Stimulated activated CD4-positive, alpha-beta T cell treated with anti-CD3 and anti-CD28 coated beads, Interleukin-15, amount 100 ng/mL, for 48 hours (primary cell): Measurements from ENCODE around the gene RAD18.

ENCODE experiments used
- DNase-seq, 2 donors: peaks; one replicate each; pipeline ENCODE4 v3.0.0-alpha.2; 2020; ENCODE audit warnings: low read depth in 2 of 2

The RAD18 gene

DNA sequence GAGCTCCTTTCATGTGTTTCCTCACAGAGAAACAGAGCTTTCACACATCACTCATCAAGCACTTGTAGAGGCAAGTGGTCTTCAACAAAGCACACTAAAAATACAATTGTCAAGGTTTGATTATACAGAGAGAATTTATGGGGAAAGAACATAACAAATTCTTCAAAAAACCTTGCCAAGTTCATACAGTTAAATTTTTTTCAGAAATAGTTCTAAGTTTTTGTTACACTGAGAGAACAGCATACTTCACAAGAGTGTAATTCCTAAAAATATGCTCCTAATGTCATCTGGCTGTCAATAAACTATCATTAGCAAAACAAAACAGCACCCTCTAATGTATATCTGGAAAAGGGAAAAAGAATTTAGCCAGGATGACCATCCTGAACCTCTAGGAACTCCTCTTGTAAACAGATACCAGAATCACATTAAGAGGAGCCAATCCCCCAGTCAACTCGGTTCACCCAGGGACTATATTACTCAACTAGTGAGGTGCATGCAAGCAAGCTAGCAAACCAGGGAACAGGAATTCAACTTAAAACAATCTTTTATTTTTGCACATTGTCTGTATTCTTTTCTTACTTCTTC, 63.3 kb downstream of the RAD18 start:
- no peak for DNase-seq

DNA sequence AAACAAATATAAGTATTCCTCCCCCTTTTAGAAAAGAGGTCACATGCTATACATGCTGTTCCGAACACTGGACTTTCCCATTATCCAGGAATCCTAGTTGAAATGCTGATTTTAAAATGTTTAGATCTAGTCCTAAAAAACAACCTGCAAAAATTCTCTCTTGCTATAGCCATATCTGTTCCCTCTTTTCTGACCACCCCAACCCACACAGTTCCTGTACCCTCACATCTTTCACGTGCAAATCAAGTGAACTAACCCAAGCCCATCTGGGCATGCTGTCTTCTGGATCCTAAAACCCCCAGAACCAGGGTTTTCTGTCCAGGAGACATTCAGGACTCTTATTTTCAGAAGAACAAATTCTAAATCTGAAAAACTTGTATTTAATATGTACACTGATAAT, 67.4 kb downstream of the RAD18 start:
- DNase-seq = no peak

DNA sequence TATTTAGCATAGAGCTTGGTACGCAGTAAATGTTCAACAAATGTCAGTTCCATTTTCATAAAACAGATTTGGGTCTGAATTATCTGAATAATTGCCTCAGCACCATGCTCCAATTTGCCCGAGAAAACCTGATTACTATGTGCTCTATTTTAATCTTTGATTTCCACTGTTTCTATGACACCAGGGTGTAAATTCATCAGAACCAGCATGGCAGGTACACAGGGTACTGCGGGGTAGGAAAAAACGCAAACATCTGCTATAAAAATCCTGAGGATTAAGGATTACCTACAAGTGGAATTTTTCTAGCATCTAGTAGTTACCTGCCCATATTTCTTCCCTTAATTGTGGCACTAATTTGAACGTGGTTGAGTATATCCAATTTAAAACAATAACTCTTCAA, 70.3 kb downstream of the RAD18 start:
- DNase-seq = no peak

DNA sequence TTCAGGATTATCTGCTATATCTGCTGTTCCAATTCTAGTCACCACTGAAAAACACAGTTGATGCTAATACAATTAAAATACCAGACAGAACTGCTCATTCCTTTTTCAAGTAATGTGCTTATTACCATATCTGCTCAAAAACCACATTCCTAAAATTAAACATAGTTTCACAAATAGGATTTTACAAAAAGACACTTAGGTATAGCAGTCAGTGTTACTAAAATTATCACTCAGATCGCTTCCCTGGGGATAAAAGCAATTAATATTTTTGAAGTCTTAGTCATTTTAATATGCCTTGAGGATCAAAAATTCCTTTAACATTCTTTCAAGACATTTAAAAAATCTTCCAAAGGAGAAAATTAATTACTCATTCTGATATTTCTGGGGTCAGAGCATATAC, 71.5 kb downstream of the RAD18 start:
- DNase-seq = no peak

DNA sequence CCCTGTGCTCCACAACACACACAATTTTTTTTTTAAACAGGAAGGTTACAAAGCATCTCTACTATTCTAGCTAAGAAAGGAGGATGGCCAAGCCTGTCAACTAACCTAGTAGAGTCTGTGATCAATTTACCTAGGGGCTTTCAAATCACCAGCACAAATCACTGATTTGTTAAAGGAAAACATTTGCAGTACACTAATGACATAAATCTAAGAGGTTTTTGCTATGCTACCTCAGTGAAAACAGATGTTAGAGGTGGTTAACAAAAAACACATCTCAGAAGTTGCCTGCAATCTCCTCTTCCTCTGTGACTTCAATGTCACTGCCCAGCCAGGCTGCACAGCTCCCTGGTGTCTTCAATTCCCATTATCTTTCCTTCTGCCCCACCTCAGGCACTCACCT, 72.0 kb downstream of the RAD18 start:
- DNase-seq = no peak

DNA sequence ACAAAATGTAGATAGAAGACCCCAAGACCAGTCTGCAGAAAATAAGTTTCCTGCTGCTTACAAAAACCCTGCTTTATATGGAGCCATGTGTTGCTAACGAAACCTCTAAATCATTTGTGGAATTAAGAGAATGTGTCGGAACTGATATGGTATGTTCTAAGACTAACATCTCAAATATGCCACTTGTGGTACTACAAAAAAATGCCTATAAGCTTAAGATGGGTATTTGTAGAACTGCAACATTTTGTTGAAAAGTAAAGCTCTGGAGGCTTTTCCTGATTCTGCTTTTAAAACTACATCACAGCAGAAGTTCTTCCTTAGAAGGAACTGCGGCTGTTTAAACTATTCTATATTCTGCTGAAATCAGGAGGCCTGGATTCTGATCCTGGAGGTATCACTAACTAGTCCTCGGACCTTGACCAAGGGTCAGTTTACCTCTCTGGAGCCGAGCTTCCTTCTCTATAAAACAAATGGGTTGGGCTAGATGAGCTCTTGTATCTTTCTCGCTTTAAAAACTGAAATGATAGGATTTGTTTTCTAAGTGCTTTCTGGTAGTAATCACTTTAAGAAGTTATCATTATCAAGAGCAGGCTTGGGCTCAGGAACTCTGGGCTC, 74.9 kb downstream of the RAD18 start:
- DNase-seq = no peak

DNA sequence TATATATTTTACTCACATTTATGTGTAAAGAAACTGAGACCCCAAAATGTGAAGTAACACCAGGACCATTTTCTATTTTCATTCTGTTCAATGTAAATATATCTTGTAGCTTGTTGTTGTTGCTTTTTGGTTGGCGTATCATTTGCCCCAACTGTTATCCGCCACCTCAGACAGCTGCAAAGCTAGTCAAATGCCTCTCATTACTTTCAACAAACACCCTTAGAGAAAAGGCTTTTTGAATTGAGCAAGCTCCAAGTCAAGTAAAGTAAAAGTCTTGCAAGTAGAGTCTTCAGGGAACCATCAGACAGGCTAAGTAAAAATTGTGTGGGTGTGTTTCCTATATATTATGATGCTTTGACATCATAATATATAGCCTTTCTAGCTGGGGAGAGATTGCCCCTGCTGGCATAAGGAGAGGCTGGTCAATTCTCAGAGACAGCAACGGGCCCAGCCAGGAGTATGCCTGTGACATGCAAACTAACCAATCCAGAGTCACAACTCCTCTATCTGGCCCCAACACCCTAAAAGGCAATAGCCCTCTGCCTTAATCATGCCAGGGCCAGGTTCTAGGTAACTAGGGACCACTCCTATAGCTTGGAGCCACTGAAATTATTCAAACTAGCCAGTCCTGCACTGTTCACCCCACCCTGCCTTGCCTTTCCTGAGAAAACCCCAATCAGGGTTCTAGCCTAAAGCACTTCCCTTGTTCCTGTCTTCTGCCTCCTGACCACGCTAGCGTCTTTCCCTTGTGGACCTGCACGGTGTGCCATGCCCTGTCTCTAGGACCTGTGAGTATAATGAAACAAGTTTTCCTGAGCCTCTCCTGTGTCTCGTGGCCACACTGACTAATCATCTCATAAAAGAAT, 75.6 kb downstream of the RAD18 start:
- DNase-seq = no peak

DNA sequence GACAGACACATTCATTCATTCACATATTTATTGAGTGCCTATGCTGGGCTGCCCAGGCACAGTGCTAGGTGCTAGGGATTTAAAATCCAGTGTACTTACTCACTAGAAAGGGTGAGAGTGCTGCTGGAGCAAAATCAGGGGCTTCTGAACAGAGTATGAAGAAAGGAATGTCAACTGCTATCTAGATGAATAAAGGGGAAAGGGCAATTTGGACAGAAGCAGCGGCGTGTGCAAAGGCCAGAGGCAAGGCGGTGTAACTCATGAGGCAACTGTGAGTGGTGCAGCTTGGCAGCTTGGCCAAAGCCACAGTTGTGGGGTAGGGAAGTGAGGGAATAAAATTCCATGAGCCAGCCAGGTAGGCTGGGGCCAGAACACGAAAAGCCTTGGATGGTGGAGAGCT, 76.7 kb downstream of the RAD18 start:
- DNase-seq = no peak

DNA sequence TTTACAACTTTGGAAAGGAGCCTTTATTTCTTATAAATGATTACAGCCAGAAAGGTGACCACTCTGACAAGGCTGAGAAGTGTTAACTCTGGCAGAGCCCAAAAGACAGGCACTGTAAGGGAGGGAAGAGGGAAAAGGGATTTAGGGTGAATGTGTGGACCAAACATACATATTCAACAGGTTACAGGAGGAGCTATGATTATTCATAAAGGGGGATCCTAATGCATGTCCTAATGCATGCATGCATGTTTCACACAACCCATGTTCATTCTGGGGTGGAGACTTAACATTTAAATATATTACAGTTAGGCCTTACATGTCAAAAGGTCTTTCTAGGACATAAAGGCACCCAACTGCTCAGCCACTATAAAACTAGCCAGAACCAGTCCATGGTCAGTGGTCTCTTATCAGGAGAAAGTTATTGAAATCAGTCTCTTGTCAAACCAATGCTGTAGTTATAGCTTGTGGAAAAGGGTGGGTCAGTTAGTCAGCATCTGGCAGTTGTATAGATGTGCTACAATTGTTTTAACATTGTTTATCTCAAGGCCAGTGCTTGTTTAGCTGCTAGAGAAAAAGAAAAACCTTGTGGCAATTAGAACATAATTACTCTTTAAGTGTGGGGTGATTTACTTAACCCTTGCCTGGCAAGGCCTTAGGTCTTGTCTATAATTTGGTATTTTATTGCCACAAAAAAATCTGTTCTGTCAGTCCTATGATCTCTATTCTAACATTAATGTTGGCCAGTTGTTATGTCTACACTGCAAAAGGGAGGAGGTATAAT, 77.5 kb downstream of the RAD18 start:
- DNase-seq = no peak

DNA sequence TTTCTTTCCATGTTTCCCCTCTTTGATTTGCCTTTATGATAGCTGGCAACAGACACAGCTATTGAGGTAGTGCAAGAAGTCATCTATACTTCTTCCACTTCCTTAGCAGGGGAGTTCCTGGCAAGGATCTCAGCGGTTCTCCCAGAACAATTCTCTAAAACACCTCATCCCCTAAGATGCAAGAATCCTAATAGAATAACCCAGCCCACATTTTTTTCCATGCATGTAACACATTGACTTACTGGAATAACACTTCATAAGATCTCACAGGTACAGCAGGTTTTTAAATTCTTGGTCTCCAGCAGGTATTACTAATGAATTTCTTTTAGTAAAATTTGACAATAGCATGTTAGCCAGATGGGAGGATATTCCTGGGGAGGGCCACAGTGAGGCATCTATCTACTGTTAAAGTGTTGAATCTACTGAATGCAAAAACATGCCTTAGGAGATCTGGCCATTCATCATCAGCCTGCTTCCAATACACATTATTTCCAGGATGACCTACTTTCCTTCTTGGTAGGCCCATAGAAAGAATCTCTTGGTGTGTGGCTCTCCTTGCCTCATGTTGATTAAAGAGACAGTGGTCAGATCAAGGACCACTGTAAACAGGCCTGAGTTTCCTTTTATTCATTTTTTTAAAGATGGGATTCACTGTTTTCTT, 78.5 kb downstream of the RAD18 start:
- no peak for DNase-seq

DNA sequence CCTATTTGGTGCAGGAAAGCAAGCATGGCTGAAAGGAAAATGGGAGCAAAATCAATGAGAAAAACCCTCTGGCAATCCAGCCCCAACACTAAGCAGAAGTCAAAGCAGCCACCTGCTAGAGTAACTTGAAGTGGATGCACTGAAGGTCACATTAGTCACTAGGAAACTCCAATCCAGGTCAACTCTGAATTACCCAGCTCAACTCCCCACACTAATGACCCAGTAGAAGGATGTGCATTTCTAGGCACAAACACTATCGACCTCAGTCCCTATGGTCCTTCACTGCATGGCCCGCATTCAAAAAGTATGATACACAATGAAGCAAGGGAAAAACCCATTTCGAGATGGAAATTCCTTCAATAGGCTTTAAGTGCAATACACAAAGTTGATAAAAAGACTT, 80.6 kb downstream of the RAD18 start:
- no peak for DNase-seq

DNA sequence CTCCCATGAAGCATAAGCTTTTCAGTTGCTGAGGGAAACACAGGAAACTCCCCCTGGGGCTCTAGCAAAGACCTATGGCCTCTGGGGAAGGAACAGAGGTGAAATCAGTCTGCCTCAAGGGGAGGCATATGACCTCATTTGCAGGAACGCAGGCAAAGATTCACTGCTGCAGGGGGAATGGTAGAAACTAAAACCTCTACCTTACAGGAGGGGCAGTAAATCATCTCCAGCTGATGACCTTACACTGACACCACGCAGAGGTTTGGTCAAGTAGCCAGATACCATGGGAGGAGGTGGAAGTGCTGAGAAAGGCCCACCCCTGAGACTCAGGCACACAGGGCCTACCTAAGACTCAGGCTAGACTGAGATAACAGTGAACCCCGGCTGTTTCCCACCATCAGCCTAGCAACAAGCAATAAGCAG, 81.1 kb downstream of the RAD18 start:
- DNase-seq = no peak

DNA sequence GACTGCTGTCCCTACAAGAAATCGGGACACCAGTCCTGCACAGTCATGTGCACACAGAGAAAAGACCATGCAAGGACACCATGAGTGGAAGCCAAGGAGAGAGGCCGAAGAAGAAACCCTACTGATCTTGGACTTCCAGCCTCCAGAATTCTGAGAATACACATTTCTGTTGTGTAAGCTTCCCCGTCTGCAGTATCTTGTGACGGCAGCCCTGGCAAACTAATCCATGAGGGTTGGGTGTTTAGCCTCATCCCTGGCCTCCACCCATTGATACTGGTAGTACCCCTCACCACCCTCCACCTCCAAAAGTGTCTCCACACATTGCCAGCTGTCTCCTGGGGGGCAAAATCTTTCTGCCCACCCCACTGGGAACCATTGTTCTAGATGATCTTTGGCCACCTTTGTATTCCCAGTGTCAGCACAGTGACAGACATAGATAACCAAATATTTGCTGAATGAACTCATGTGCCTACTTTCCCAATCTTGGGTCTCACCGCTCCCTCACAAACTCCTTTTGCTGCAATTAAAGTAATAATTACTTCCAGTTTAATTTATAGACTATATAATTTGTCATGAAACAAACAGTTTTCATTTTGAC, 83.8 kb downstream of the RAD18 start:
- DNase-seq = no peak

DNA sequence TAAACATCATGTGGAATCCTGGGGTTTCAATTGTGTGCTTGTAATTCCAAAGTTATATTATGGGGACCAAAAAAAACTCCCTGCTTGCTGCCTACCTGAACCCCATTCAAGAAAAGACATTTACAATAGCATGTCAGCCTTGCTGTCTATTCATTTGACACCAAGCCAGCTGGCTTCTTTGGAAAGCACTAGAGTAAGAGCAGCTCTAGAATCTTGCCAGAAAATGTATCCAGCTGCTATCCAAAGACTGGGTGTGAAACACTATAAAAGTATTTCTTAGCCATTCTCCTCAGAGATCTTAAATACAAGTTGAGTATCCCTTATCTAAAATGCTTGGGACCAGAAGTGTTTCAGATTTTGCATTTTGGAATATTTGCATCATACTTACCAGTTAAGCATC, 87.4 kb downstream of the RAD18 start:
- no peak for DNase-seq

DNA sequence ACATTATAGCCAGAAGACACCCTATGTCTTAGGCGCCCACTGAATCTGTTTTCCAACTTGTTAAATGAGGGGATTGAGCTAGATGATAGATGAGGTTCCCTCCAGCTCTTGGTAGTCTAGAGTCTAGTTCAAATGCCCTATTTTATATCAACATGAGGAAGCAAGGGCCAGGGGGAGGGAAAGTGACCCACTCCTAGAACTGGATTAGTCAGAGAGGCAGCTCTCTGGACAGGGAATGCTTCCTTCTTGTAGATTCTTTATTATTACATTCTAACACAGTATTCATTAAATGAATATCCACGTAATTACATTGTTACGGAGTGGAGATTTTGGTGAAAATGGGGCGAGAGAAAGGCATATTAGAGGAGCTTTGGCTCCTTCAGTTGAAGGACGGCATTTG, 89.5 kb downstream of the RAD18 start:
- no peak for DNase-seq

DNA sequence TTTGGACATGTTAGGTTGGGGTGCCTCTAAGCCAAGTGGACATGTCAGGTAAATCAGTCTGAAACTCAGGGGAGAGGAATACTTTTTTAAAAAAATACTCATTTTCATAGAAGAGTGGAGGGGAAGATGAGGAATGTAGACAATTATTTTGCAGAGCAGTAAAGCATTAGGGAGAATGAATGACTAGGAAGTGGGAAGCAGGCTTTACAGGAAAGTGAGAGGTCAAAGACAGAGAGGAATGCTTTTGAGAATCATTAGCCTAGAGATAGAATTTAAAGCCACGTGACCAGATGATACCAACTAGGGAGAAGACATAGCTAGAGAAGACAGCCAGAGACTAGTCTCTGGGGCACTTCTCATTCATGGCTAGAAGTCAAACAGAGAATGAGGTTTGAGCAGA, 91.0 kb downstream of the RAD18 start:
- DNase-seq = no peak

DNA sequence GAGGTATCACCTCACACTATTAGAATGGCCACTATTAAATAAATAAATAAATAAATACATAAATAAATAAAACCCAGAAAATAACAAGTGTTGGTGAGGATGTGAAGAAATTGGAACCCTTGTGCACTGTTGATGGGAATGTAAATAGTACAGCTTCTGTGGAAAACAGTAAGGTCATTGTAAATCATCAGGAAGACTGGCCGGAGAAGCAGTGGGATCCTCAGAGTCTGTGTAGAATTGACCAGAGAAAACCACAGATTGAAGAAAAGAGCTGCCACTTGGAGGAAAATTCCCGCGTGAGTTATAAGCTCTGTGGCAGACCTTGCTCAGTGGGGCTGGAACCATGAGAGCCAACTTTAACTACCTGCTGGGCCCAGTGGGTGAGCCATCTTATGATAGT, 92.0 kb downstream of the RAD18 start:
- DNase-seq = no peak

DNA sequence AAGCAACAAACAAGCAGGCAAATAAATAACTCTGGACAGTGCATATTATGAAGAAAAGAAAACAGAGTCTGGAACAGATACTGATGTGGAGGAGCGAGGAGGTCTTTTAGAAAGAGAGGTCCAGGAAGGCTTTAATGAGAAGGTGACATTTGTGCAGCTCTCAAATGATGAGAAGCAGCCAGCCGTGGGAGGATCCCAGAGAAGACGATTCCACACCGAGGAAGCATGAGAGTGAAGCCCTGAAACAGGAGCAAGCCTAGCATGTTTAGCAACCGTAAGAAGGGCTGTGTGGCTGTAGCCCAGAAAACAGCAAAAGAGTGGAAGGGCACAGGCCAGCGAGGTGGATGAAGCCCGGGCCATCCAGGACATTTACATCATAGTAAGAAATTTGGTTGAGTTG, 93.1 kb downstream of the RAD18 start:
- no peak for DNase-seq

DNA sequence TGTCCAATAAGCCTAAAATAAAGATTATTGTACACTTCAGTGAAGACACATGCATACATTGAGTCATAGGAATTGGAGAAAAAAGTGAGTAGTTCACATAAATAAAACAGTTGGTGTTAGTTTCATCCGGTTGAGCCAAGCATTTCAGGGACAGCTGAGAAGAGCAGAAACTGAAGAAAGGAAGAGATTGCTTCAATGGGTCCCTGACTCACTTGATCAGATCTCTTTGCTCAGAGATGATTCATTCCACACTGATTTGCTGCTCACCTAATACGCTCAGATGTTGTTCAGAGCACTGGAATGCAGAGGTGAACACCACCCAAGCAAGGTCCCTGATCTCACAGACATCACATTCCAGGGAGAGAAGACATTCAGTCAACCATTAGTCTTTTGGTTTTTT, 93.7 kb downstream of the RAD18 start:
- DNase-seq = no peak

DNA sequence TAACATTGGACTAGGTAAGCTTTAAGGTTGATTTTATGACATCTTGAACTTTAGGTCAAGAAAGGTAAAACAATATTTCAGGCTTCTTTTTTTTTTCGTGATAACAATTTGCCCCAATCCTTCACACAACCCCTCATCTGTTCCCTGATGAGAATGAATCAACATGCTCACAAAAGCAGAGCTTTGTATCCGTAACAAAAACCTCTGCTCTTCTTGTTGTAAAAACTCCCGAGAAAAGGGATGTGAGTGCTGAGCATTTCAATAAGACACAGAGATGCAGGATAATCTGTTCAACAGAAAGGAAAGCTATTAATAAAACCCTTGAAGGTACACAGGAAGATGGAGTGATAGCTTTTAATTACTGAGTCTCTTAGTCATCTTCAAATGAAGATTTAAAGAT, 94.3 kb downstream of the RAD18 start:
- no peak for DNase-seq

DNA sequence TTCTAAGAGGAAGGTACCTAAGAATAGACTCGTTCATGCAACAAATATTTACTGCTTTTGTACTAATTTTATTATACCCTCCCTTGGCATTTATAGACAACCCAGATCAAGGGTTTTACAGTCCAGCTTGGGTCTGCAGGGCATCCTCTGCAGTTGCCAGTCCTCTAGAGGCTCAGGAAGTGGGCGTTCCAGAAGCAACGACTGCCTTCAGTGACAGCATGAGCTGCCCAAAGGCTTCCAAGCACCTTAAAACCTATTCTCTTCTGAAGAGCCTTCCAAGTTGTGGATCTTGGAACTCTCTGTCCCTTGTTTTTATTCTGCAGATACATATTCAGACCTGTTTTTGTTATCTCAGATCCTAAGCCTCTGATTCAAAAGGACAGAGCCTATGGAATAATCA, 95.6 kb downstream of the RAD18 start:
- DNase-seq = no peak

DNA sequence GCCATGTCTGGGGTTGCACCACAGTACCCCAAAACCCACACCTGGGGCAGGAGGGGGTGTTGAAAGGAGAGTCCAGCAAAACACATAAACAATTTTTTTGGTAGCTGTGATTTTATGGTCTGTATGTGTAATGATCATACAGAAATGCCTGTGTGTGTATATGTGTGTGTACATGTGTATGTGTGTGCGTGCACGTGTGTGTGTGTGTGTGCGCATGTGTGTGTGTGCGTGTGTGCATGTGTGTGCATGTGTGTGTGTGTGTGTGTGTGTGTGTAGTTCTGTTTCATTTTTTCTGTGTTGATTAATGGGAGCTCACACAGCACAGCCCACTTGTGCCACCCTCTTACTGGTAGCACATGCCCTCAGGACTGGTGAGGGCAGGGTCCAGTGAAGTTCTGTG, 97.6 kb downstream of the RAD18 start:
- no peak for DNase-seq
